ENCODE data around the gene GLT8D2.

GLT8D2 gene

GRCh38 chr12:104049903-104050356, at the start of gene GLT8D2:
GLT8D2 (minus strand) TSS chr12:104050187; CDS start chr12:104019648, 30,539 bp downstream.
- DNase-seq = no peak

- no peak for DNase-seq
Measured at GRCh38 chr12:104097954-104098353, 48.0 kb upstream of the GLT8D2 start.

- no peak for DNase-seq
Measured at GRCh38 chr12:104095289-104095688, 45.3 kb upstream of the GLT8D2 start.

GRCh38 chr12:104094284-104094683, 44.3 kb upstream of the GLT8D2 start:
- DNase-seq = no peak

- DNase-seq = no peak
Measured at GRCh38 chr12:104091136-104091535, 41.1 kb upstream of the GLT8D2 start.

GRCh38 chr12:104090685-104091084, 40.7 kb upstream of the GLT8D2 start:
- no peak for DNase-seq

- peak; percentile 26 to 33 for DNase-seq
Measured at GRCh38 chr12:104083769-104084475, 33.9 kb upstream of the GLT8D2 start.

GRCh38 chr12:104080764-104081163, 30.8 kb upstream of the GLT8D2 start:
- no peak for DNase-seq

- no peak for DNase-seq
Measured at GRCh38 chr12:104079024-104079423, 29.0 kb upstream of the GLT8D2 start.

- no peak for DNase-seq
Measured at GRCh38 chr12:104073699-104074098, 23.7 kb upstream of the GLT8D2 start.

GRCh38 chr12:104072099-104072498, 22.1 kb upstream of the GLT8D2 start:
- no peak for DNase-seq

GRCh38 chr12:104064842-104065427, 14.9 kb upstream of the GLT8D2 start:
- DNase-seq = no peak

- peak; percentile 80 to 85 for DNase-seq
Measured at GRCh38 chr12:104064031-104064841, 14.2 kb upstream of the GLT8D2 start, which contains the start of gene HCFC2. HCFC2 (plus strand) TSS chr12:104064531; CDS start chr12:104064561, 30 bp downstream.

- DNase-seq = no peak
Measured at GRCh38 chr12:104063712-104064030, 13.7 kb upstream of the GLT8D2 start.

- DNase-seq = no peak
Measured at GRCh38 chr12:104060791-104061190, 10.8 kb upstream of the GLT8D2 start.

- DNase-seq = no peak
Measured at GRCh38 chr12:104059963-104060362, 10.0 kb upstream of the GLT8D2 start.

GRCh38 chr12:104058802-104059201, 8.8 kb upstream of the GLT8D2 start:
- DNase-seq = no peak

GRCh38 chr12:104057771-104058197, 7.8 kb upstream of the GLT8D2 start:
- no peak for DNase-seq

GRCh38 chr12:104056419-104056972, 6.5 kb upstream of the GLT8D2 start:
- no peak for DNase-seq

- DNase-seq = no peak
Measured at GRCh38 chr12:104055686-104056388, 5.8 kb upstream of the GLT8D2 start.

GRCh38 chr12:104054681-104055346, 4.8 kb upstream of the GLT8D2 start:
- DNase-seq = no peak

- DNase-seq = no peak
Measured at GRCh38 chr12:104050436-104050835, 449 bp upstream of the GLT8D2 start.
